ENCODE results near the gene NAB2.
A peak's percentile ranks its signal among the peaks of the same experiment; 100 is the strongest.
"Not testable (repeated sequence)": the region's sequence is repeated elsewhere in the genome, so short reads cannot be mapped to it uniquely, and the experiment has no call there.

NAB2 gene

DNA sequence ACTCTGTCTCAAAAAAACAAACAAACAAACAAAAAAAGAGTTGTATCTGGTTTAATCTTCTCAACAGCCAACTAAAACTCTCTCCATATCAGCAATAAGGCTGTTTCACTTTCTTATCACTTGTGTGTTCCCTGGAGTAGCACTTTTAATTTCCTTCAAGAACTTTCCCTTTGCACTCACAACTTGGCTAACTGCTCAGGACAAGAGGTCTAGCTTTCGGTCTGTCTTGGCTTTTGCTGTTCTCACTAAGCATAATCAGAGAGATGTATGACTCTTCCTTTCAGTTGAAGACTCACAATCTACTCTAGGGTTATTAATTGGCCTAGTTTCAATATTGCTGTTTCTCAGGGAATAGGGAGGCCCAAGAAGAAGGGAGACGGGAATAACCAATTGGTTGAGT lies 22.7 kb upstream of the NAB2 start:
- no peak for DNase-seq (ENCODE audit: low read depth)

DNA sequence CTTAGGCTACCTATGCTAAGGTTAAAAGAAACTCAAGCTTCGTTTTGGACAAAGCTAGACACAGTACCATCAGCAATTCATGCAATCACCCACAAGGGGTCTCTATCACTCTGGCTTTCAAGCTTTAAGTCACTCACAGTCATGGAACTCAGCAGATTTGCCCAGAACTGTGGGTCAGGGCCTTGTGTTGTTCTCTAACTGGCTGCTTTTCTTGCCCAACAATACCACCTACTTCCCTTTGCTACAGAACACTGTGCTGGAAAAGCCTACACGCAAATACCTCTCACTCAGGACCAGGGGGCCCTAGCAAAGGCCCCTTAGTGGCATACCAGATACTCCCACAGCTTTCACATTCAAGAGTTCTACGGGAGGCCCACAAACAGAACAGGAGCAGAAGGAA lies 19.4 kb upstream of the NAB2 start:
- DNase-seq (ENCODE audit: low read depth): peak; percentile 42

DNA sequence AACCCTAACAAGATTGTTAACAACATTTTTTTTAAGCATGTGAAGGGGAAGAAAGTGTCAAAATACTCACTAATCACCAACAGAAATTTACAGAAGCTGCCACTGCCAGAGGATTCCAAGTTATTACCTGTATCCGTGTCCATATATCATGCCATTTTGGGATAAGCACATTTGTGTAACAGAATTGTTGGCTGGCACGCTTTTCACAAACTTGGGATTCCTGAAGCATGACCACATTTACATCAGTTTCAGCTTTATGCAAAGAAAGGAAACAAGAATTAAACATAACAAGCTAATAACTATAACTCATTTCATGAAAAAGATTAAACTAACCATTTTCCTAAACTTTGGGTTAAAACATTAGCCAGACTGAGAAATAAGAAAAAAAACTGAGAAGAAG lies 16.3 kb upstream of the NAB2 start:
- no peak for DNase-seq (ENCODE audit: low read depth)

DNA sequence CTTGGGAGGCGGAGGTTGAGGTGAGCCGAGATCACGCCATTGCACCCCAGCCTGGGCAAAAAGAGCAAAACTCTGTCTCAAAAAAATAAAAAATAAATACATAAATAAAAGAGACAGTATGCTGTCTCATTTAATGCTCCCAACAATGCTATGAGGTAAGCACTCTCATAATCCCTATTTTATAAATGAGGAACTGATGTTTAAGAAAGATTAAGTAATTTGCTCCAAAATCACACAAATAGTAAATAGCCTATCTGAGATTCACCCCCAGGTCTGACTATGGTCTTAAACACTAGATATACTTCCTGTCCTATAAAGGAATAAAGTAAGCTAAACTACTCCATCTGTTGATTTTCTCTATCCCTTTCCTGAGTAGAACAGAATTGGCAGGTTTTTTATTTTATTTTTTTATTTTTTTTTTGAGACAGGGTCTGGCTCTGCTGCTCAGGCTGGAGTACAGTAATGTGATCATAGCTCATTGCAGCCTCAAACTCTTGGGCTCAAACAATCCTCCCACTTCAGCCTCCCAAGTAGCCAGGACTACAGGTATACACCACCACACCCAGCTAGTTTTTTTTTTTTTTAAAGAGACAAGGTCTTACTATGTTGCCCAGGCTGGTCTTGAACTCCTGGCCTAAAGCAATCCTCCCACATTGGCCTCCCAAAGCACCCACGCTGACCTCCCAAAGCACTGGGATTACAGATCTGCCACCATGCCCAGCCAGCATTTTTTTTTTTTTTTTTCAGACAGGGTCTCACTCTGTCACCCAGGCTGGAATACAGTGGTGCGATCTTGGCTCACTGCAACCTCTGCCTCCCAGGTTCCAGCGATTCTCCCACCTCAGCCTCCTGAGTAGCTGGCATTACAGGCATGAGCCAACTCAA lies 15.1 kb upstream of the NAB2 start:
- DNase-seq (ENCODE audit: low read depth): not testable (repeated sequence)

DNA sequence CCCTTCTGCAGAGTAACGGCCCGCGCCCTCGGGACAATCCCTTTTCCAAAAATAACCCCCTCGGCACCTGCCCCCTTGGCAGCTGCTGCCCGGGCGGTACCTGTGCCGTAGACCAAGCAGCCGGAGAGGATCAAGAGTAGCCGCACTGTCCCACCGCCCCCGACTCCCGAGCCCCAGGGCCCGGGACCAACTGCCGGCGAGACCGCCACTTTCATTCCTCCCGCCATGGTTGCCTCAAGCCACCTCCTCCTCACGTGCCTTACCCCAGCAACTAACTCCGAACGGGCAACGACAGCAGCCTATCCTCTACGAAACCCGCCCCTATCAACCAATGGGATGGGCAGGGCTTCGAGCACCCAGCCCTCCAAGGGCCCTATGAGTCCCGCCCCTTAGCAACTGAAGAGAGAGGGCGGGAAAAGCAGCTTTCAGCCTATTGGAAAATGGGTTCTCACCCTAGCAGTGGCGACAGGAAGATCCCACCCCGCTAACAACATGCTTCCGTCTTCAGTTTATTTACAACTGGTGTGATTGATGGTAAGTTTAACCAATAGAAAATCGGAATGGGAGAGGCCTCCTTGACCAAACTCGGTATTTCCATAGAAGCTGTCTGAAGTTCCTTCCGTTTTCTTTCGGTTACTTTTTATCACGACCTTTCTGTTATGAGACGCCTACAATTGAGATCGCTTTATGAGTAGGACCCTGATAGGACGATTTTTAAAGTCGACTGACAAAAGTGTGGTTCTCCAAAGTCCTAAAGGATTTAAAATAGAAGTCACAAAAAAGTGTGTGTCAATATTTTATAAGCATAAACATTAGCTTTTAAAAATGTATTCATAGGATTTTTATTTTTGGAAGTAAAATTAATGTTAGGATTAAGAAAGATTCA lies 10.2 kb upstream of the NAB2 start, which contains the start of gene NEMP1:
Gene NEMP1 (minus strand): TSS at position 273 of the 886 bp plus-strand sequence. CDS start 46 bp downstream, at position 227.
- peak; percentile 95 for DNase-seq (ENCODE audit: low read depth)

DNA sequence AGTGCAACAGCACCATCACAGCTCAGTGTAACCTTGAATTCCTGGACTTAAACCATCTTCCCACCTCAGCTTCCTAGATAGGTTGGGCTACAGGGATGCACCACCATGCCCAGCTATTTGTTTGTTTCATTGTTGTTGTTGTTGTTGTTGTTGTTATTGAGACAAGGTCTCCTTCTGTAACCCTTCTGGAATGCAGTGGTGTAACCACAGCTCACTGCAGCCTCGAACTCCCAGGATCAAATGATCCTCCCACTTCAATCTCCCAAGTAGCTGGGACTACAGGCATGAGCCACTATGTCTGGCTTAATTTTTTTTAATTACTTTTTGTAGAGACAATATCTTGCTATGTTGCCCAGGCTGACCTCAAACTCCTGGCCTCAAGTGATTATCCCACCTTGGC lies 9.1 kb upstream of the NAB2 start:
- DNase-seq (ENCODE audit: low read depth): no peak

DNA sequence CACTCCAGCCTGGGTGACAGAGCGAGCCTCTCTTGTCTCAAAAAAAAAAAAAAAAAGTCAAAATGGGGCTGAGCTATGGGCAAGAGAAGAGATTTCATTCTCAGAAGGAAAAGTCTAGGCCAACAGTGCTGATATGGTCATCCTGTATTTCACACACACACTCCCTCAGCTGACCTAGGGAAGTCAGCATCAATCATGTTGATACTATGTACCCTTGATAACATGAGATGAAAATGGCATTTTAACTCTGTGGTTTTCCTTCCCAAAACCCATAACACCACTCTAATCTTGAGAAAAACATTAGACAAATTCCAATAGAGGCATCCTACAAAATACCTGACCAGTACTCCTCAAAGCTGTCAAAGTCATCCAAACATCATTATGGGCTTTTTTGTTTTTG lies 8.1 kb upstream of the NAB2 start:
- no peak for DNase-seq (ENCODE audit: low read depth)

DNA sequence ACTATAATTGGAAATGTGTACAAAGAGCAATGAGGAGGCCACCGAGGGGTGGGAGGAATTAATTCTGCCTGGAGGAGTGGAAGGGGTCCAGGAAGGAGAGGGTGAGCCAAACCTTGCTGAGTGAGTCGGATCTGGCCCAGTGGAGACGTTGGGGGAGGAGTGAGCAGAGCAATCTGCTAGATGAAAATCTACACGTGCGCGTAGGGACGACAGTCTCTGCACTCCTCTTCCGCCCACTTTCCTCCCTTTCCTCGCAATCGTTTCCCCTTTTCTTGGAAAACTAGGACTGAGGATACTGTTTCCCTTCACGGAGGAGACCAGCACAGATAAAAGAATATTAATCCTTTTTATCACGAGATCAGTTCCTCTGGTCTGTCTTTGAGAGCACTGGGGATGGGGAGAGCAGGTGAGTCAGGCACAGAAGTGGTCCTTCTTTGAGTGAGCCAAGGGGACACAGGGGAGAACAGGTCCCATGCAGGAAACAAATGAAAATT lies 2.9 kb upstream of the NAB2 start:
- DNase-seq (ENCODE audit: low read depth): no peak

DNA sequence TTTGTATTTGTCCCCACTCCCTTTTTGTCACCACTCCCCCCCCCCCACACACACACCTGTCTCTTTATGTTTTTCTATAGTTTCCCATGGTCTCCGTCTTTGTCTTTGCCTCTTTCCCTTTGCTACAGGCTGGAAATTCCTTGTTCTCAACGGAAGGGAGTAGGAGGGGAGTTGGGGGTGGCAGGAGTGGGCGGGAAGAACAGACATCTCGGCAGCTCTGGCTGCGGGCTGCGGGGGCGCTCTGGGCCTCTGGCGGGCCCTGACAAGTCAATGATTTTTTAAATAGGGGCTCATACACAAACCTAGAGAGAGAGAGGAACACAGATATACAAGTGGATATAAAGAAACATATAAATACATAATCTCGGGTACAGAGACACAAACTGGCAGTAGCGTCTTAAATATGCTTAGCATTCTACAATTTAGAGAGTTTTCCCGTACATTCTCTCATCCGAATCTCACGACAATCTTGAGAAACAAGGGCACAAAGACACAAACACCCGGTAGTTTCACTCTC lies 2.4 kb upstream of the NAB2 start:
- DNase-seq (ENCODE audit: low read depth): peak; percentile 29

DNA sequence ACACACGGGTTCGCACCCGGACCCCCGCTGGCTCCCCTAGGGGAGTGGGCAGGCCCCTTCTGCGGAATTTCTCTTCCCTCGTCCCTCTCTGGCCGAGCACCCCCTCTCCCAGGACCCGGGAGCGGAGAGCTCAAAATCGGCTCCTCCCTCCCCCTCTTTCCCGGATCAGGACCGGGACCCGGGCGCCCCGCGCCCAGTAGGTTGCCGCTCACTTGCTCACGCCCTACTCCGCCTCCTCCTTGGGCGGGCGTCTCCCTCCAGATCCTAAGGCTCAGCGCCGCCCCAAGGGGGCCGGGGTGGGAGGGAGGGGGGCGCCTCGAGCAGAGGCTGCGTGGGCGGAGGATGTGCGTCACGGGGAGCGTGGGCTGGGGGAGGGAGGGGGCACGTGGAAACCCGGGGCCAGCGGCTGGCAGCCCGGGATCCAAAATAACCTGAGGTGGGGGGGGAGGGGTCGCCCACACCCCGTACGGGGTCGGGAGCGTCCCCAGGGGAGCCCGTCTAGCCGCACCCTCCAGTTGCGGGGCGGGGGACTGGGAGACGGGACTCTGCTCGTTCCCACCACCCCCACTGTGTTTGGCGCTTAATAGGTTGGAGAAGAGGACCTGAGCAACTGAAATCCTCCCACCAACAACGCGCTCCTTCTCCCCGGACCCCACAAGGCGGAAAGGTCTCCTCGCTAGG lies 1.8 kb upstream of the NAB2 start:
- DNase-seq (ENCODE audit: low read depth): peak; percentile 92

DNA sequence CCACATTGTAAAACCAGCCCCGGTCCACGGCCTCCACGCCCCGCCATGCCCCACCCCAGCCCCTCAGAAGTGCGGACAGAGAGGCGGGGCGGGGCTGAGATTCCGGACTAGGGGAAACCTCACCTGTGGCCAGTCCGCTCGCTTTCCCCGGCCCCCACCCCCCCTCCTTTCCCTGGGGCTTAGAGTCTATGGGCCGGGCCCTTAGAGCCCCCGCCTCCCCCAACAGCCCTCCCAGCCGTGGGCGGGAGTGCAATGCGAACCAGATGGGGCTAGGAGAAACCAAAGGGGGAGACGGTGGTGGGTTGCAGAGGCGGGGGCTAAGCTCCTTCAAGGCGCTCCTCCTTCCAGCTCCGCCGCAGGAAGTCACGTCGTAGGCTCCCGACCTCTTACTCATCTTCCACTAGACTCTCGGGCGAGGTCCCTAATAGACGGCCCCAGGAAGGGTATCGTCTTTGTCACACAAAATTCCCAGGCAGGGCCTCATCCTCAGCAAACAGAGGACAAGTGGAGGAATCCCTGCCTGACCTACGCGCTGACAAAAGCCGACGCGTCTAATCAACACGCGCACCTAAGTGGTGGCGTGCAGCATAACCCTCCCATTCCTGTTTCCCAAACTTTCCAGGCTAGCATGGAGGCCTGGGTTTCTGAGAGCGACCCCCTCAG lies 1.1 kb upstream of the NAB2 start:
- peak; percentile 70 for DNase-seq (ENCODE audit: low read depth)

DNA sequence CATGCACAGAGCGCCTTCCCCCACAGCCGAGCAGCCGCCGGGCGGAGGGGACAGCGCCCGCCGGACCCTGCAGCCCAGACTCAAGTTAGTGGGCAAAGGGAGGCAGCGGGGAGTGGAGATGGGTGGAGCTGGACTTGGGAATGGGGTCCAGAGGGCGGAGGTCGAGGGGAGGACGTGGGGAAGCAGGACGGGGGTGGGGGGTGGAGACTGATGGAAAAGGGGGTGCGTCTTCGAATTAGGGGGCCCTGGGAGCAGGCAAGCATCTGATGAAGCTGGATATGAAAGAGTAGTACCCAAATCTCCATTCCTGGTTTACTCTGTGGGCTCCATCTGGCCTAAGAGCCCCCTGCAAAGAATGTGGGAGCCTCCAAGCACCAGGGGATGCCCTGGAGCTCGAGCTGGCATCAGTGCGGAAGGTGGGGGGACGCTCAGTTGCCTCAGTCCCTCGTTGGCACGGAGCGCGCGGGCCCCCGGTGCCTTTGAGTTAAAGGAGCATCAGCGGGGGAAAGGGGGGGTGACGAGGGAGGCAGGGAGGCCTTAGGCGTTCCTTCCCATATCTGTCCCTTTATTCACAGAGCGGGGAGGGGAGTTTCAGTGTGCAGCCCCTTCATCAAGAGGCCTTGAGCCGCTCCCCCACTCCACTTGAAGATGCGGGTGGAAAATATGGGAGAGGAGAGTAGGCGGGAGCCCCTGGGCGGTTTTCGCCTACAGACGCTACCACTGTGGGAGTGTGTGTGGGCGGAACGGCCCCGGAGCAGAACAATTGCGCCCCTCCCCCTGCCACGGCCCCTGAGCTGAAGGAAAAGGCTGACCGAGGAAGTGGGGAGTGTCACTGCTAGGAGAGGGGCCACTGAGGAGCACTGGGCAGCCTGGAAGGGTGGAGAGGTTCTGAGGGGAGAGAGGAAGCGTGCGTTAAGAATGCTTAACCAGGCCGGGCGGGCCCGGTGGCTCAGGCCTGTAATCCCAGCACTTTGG lies 644 bp downstream of the NAB2 start:
- DNase-seq (ENCODE audit: low read depth): no peak

DNA sequence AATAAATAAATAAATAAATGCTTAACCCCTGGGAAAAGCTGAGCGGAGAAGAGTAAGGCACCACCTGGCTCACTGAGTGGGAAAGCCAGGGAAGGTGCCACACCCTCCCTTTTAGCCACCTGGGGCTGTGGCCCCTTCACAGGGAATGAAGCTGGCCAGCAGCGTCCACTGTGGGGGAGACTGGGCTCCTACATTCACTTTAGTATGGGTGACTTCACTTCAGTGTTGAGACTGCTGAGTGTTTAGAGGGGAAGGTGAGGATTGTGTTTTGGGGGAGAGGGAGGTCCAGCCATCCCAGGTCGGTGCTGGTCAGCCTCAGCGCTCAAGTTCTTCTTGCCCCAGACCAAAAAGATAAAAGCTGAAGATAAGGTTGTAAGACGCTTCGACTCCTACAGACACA lies 1.6 kb downstream of the NAB2 start:
- no peak for DNase-seq (ENCODE audit: low read depth)

DNA sequence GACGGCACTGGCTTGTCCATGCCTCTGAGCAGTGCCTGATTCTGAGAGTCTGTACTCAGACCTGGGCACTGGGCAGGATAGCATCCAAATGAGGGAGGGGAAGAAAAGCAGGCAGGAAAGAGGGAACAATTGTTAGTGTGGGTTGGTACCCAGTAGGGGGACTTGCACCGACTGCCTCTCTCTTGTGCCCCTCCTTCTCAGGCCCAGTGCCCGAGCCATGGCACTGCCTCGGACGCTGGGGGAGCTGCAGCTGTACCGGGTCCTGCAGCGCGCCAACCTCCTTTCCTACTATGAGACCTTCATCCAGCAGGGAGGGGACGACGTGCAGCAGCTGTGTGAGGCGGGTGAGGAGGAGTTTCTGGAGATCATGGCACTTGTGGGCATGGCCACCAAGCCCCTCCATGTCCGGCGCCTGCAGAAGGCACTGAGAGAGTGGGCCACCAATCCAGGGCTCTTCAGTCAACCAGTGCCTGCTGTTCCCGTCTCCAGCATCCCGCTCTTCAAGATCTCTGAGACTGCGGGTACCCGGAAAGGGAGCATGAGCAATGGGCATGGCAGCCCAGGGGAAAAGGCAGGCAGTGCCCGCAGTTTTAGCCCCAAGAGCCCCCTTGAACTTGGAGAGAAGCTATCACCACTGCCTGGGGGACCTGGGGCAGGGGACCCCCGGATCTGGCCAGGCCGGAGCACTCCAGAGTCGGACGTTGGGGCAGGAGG lies 2.2 kb downstream of the NAB2 start:
- no peak for DNase-seq (ENCODE audit: low read depth)

DNA sequence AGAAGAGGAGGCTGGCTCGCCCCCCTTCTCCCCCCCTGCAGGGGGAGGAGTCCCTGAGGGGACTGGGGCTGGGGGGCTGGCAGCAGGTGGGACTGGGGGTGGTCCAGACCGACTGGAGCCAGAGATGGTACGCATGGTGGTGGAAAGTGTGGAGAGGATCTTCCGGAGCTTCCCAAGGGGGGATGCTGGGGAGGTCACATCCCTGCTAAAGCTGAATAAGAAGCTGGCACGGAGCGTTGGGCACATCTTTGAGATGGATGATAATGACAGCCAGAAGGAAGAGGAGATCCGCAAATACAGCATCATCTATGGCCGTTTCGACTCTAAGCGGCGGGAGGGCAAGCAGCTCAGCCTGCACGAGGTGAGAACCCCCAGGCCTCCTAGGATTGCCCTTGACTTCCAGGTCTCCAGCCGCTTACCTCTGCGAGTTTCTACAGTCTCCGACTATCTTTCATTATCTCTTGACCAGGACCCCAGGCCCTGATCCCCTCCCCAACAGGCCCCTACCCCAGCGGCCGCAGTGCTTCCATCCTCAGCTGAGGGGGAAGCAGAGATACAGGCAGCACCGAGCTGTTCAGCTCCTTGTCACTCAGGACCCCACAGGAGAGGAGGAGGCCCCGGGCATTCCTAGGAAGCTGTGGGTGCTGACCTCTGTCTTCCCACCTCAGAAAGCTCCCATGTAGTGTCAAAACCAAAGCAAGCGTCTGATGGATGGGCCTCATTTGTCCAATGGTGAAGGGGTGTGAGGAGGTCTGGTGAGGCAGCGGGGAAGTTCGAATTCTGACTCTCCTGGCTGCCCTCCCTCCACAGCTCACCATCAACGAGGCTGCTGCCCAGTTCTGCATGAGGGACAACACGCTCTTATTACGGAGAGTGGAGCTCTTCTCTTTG lies 3.0 kb downstream of the NAB2 start:
- no peak for DNase-seq (ENCODE audit: low read depth)

DNA sequence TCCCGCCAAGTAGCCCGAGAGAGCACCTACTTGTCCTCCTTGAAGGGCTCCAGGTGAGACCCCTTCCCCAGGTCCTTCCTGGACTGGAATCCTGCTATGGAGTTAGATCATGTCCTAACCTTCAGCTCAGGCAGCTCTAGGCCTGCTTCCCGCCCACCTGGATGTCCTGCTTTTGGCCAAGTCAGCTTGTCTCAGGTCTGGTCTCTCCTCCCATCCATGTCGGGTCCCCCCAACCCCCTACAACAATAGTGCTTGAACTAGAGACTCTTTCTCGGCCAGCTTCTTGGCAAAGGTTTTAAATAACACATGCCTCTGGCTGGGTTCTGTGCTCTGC lies 3.6 kb downstream of the NAB2 start:
- DNase-seq (ENCODE audit: low read depth): no peak

DNA sequence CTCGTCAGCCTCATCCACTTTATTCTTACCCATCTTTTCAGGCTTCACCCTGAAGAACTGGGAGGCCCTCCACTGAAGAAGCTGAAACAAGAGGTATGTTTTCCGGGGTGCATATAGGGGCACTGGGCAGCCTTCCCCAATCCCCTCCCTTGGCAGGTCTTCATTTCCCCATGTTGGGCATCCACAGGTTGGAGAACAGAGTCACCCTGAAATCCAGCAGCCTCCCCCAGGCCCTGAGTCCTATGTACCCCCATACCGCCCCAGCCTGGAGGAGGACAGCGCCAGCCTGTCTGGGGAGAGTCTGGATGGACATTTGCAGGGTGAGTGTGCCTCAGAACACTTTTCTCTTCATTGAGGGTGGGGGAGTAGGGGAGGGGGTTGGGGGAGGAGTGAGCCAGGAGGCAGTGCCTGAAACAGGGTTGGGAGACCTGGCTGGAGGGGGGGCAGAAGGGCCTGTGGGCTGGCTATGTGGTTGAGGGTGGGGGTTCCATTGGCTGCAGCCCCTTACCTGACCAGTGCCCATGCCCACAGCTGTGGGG lies 4.0 kb downstream of the NAB2 start:
- no peak for DNase-seq (ENCODE audit: low read depth)

Measured in T follicular helper cell (primary cell).